Measurements from ENCODE around the gene ZMYND15. TPM values are rescaled to one million over a fixed set of nuclear protein-coding genes. Genes with fewer than 3 reads are reported as not detected.

The ZMYND15 gene
- total and polyA plus RNA-seq, 2 of the 13 experiments (the other 11 are each of a cell fraction or from before 2014, with no cell fraction given), result 0.24 to 2.7 TPM

DNA sequence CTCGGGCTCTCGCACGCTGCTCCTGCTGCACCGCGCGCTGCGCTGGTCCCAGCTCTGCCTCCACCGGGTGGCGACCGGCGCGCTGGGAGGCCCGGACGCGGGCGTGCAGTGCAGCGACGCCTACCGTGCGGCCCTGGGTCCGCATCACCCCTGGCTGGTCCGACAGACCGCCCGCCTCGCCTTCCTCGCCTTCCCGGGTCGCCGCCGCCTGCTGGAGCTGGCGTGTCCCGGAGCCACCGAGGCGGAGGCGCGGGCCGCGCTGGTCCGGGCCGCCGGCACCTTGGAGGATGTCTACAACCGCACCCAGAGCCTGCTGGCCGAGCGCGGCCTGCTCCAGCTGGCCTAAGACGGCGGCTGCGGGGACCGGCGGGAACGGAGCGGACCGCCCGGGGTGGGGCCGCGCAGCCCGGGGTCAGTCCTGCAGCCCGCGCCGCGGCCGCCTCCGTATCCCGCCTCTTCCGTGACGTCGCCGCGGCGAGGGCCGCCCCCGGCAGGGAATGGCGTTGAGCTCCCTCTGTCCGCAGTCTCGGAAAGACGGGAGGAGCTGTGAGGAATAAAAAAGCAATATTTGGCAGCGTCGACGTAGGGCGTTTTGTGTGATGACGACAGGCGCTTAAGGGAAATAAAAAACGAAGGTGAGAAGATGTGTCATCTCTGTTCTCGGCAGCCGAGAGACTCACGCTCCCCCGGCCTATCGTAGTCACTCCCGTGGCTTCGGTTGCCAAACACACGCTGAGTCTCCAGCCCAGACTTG lies 50.5 kb downstream of the ZMYND15 start (continued):
- TF ChIP-seq NFIB (CRISPR knock-in tag; IDR thresholded peaks at IDR 0.05; ENCODE audit: borderline replicate concordance), result no peak
- no peak for TF ChIP-seq CENPT (CRISPR knock-in tag; IDR thresholded peaks at IDR 0.05; ENCODE audit: low read depth)
- TF ChIP-seq, protein P1, sequence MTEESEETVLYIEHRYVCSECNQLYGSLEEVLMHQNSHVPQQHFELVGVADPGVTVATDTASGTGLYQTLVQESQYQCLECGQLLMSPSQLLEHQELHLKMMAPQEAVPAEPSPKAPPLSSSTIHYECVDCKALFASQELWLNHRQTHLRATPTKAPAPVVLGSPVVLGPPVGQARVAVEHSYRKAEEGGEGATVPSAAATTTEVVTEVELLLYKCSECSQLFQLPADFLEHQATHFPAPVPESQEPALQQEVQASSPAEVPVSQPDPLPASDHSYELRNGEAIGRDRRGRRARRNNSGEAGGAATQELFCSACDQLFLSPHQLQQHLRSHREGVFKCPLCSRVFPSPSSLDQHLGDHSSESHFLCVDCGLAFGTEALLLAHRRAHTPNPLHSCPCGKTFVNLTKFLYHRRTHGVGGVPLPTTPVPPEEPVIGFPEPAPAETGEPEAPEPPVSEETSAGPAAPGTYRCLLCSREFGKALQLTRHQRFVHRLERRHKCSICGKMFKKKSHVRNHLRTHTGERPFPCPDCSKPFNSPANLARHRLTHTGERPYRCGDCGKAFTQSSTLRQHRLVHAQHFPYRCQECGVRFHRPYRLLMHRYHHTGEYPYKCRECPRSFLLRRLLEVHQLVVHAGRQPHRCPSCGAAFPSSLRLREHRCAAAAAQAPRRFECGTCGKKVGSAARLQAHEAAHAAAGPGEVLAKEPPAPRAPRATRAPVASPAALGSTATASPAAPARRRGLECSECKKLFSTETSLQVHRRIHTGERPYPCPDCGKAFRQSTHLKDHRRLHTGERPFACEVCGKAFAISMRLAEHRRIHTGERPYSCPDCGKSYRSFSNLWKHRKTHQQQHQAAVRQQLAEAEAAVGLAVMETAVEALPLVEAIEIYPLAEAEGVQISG (CRISPR knock-in tag; IDR thresholded peaks at IDR 0.05), result peak; percentile 86
- no peak for TF ChIP-seq SETDB1 (CRISPR knock-in tag; IDR thresholded peaks at IDR 0.05; ENCODE audit: borderline replicate concordance)
- TF ChIP-seq ZNF333 (CRISPR knock-in tag; IDR thresholded peaks at IDR 0.05; ENCODE audit: borderline replicate concordance), result no peak
- peak; percentile 28 for TF ChIP-seq ZNF121 (CRISPR knock-in tag; IDR thresholded peaks at IDR 0.05)
- no peak for TF ChIP-seq FOXP1 (IDR thresholded peaks at IDR 0.05)
- no peak for TF ChIP-seq FOXP1 (CRISPR knock-in tag; IDR thresholded peaks at IDR 0.05)
- TF ChIP-seq GABPB1 (CRISPR knock-in tag; IDR thresholded peaks at IDR 0.05), result peak; percentile 88
- TF ChIP-seq ZNF20 (CRISPR knock-in tag; IDR thresholded peaks at IDR 0.05), result no peak
- no peak for TF ChIP-seq ZMYM2 (CRISPR knock-in tag; IDR thresholded peaks at IDR 0.05)
- TF ChIP-seq, protein P2, sequence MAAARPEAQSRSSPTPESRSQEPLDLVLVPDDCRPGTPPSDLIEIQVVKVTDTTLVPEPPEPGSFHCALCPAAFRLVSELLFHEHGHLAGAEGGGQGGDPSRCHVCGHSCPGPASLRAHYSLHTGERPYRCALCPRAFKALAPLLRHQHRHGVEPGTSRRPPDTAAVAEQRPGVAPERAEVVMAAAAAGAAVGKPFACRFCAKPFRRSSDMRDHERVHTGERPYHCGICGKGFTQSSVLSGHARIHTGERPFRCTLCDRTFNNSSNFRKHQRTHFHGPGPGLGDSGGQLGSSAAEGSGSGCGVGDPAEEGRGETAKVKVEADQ (CRISPR knock-in tag; IDR thresholded peaks at IDR 0.05; ENCODE audit: borderline replicate concordance), result no peak
- TF ChIP-seq, protein P3, sequence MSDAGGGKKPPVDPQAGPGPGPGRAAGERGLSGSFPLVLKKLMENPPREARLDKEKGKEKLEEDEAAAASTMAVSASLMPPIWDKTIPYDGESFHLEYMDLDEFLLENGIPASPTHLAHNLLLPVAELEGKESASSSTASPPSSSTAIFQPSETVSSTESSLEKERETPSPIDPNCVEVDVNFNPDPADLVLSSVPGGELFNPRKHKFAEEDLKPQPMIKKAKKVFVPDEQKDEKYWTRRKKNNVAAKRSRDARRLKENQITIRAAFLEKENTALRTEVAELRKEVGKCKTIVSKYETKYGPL (CRISPR knock-in tag; IDR thresholded peaks at IDR 0.05), result no peak
- TF ChIP-seq MEIS2 (CRISPR knock-in tag; IDR thresholded peaks at IDR 0.05), result peak; percentile 77; the same call in 1 of the 2 replicates
- TF ChIP-seq, protein P4, sequence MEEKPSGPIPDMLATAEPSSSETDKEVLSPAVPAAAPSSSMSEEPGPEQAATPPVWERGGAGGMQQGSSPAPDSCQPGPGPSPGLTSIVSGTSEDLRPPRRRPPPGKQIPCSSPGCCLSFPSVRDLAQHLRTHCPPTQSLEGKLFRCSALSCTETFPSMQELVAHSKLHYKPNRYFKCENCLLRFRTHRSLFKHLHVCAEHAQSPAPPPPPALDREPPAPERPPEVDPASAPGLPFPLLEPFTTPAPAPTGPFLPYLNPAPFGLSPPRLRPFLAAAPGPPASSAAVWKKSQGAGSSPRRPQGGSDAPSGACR (CRISPR knock-in tag; IDR thresholded peaks at IDR 0.05), result no peak
- TF ChIP-seq RBFOX2 (IDR thresholded peaks at IDR 0.05; ENCODE audit: low read depth, low read length), result peak; percentile 97
- TF ChIP-seq ZNF660 (CRISPR knock-in tag; IDR thresholded peaks at IDR 0.05; ENCODE audit: borderline replicate concordance, low read depth), result no peak
- TF ChIP-seq, protein P5, sequence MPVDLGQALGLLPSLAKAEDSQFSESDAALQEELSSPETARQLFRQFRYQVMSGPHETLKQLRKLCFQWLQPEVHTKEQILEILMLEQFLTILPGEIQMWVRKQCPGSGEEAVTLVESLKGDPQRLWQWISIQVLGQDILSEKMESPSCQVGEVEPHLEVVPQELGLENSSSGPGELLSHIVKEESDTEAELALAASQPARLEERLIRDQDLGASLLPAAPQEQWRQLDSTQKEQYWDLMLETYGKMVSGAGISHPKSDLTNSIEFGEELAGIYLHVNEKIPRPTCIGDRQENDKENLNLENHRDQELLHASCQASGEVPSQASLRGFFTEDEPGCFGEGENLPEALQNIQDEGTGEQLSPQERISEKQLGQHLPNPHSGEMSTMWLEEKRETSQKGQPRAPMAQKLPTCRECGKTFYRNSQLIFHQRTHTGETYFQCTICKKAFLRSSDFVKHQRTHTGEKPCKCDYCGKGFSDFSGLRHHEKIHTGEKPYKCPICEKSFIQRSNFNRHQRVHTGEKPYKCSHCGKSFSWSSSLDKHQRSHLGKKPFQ (CRISPR knock-in tag; IDR thresholded peaks at IDR 0.05; ENCODE audit: insufficient replicate concordance), result no peak
- no peak for TF ChIP-seq POLR2AphosphoS2 (IDR thresholded peaks at IDR 0.05; ENCODE audit: low read depth, low read length)
- no peak for TF ChIP-seq ZNF207 (IDR thresholded peaks at IDR 0.05; ENCODE audit: borderline replicate concordance)
- no peak for TF ChIP-seq TCF7L2 (IDR thresholded peaks at IDR 0.05; ENCODE audit: low read depth, low read length)
- TF ChIP-seq CBFB (CRISPR knock-in tag; IDR thresholded peaks at IDR 0.05), result no peak; the same call in 1 of the 2 replicates
- TF ChIP-seq NFKBIZ (CRISPR knock-in tag; IDR thresholded peaks at IDR 0.05), result no peak
- TF ChIP-seq POLR2A (IDR thresholded peaks at IDR 0.05; ENCODE audit: insufficient read depth in 1 of 2, low read depth in 2 of 2, low read length in 2 of 2), result peak in 1 of 2 experiments; percentile 67; a peak in 3 of 4 replicates
